Uterus (tissue), 2 donors: ENCODE results near the gene CDC42BPA.

Experiments
- CTCF ChIP-seq, 4 experiments: fragments of 200-600 bp in 2 of 4; fragments of 450-650 bp in 2 of 4; sonication (generic) in 2 of 4; IDR thresholded peaks; one replicate each; pipeline ENCODE4 v1.5.1; 2016 to 2019; ENCODE audit warnings: antibody characterized with exemption in 4 of 4, mild to moderate bottlenecking in 2 of 4, moderate library complexity in 1 of 4
- POLR2A ChIP-seq, 2 donors: fragments of 450-650 bp; IDR thresholded peaks; one replicate each; pipeline ENCODE4 v1.6.1; 2016; ENCODE audit warnings: antibody characterized with exemption in 2 of 2, mild to moderate bottlenecking in 1 of 2, moderate library complexity in 1 of 2

DNA sequence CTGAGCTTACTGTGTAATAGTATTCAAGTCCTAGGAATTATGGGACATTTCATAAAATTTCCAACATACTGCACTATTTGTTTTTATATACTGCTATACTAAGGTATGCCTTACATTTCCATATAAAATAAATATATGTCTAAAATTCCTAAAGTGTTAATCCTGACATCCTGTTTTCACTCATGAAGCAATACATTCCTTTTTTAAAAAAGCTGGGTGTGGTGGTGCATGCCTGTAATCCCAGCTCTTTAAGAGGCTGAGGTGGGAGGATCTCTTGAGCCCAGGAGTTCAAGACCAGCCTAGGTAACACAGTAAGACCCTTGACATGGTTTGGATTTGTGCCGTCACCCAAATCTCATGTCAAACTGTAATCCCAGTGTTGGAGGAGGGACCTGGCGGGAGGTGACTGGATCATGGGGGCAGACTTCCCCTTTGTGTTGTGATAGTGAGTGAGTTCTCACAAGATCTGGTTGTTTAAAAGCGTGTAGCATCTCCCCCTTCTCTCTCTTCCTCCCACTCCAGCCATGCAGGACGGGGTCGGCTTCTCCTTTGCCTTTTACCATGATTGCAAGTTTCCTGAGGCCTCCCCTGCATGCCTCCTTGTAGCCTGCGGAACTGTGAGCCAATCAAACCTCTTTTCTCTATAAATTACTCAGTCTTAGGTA is 5.8 kb downstream of the CDC42BPA start:
- TF ChIP-seq POLR2A (IDR thresholded peaks at IDR 0.05) (no peak), CTCF (IDR thresholded peaks at IDR 0.05) (no peak)
